Vagina (tissue), 2 donors: ENCODE measurements around the gene GRIN3A. TPM values are rescaled to one million over a fixed set of nuclear protein-coding genes. Genes with fewer than 3 reads are reported as not detected.

Experiments
- DNase-seq, 2 donors: peaks; one replicate each; pipeline ENCODE4 v3.0.0-alpha.2; 2017; ENCODE audit errors: extremely low spot score in 2 of 2
- H3K27ac ChIP-seq: fragments of 200-600 bp; sonication (generic); one replicate; pipeline ENCODE4 v1.5.1; 2019
- H3K27me3 ChIP-seq: fragments of 200-600 bp; sonication (generic); one replicate; pipeline ENCODE4 v1.5.1; 2019
- H3K36me3 ChIP-seq, 2 donors: fragments of 200-600 bp; sonication (generic); one replicate each; pipeline ENCODE4 v1.5.1; 2017 to 2019
- H3K4me1 ChIP-seq: fragments of 200-600 bp; sonication (generic); one replicate; pipeline ENCODE4 v1.5.1; 2019
- H3K4me3 ChIP-seq, 2 donors: fragments of 200-600 bp; sonication (generic); 1 replicate in 1 of 2; 2 replicates in 1 of 2; pipeline ENCODE4 v1.5.1; 2016 to 2019
- H3K9me3 ChIP-seq: fragments of 200-600 bp; sonication (generic); one replicate; pipeline ENCODE4 v1.5.1; 2019
- CTCF ChIP-seq, 3 experiments: fragments of 450-650 bp in 2 of 3; fragments of 200-600 bp in 1 of 3; sonication (generic) in 1 of 3; IDR thresholded peaks; one replicate each; pipeline ENCODE4 v1.5.1; 2017 to 2019; ENCODE audit warnings: antibody characterized with exemption in 3 of 3, mild to moderate bottlenecking in 2 of 3, moderate library complexity in 2 of 3
- POLR2A ChIP-seq, 2 donors: fragments of 450-650 bp; IDR thresholded peaks; one replicate each; pipeline ENCODE4 v1.6.1; 2017; ENCODE audit warnings: antibody characterized with exemption in 2 of 2, mild to moderate bottlenecking in 2 of 2, moderate library complexity in 2 of 2
- POLR2AphosphoS5 ChIP-seq, 2 donors: sonication (generic); formaldehyde crosslinking; IDR thresholded peaks; one replicate each; pipeline ENCODE4 v1.9.0; 2017; ENCODE audit warnings: antibody characterized with exemption in 2 of 2, mild to moderate bottlenecking in 2 of 2, low read depth in 1 of 2; ENCODE audit not compliant: insufficient read depth in 1 of 2
- intact Hi-C: fragments of 100-400 bp; cut with DNase I; formaldehyde crosslinking; loops from one replicate; pipeline ENCODE4 v1.15.1; 2023
- total RNA-seq: library from RNA; depleted of rRNA; stranded (reverse); fragments of >200 nt; gene quantifications from one replicate; pipeline ENCODE4 v1.2.3, GENCODE V29; 2016

GRIN3A gene
- total RNA-seq, 1 donor from 2014 or later: 1.5 TPM

GRCh38 chr9:101635473-101635872 lies 103.0 kb downstream of the GRIN3A start:
- no peak for DNase-seq
- no peak for TF ChIP-seq CTCF (IDR thresholded peaks at IDR 0.05)
- no peak for TF ChIP-seq POLR2A (IDR thresholded peaks at IDR 0.05)
- no peak for TF ChIP-seq POLR2AphosphoS5 (IDR thresholded peaks at IDR 0.05; ENCODE audit: insufficient read depth in 1 of 2, low read depth in 1 of 2)
- H3K4me1 ChIP-seq: no peaks in the 10 kb centered on the region
- intact Hi-C loops: no loop called here
- H3K27ac ChIP-seq: no peak overlapping the region
- no peaks in the 10 kb centered on the region for H3K36me3 ChIP-seq
- no peaks in the 10 kb centered on the region for H3K27me3 ChIP-seq
- H3K4me3 ChIP-seq: no peak overlapping the region
- no peaks in the 10 kb centered on the region for H3K9me3 ChIP-seq

- no peaks in the 10 kb centered on the region for H3K9me3 ChIP-seq
- TF ChIP-seq POLR2AphosphoS5 (IDR thresholded peaks at IDR 0.05; ENCODE audit: insufficient read depth in 1 of 2, low read depth in 1 of 2) (no peak), POLR2A (IDR thresholded peaks at IDR 0.05) (no peak), CTCF (IDR thresholded peaks at IDR 0.05) (no peak)
- no peaks in the 10 kb centered on the region for H3K27me3 ChIP-seq
- H3K4me1 ChIP-seq: no peaks in the 10 kb centered on the region
- H3K4me3 ChIP-seq: no peak overlapping the region
- no peaks in the 10 kb centered on the region for H3K36me3 ChIP-seq
- no peak overlapping the region for H3K27ac ChIP-seq
- intact Hi-C loops: no loop called here
- no peak for DNase-seq
Observed at GRCh38 chr9:101634741-101635409, 103.6 kb downstream of the GRIN3A start.

GRCh38 chr9:101632611-101633010 lies 105.8 kb downstream of the GRIN3A start:
- TF ChIP-seq POLR2AphosphoS5 (IDR thresholded peaks at IDR 0.05; ENCODE audit: insufficient read depth in 1 of 2, low read depth in 1 of 2) (no peak), POLR2A (IDR thresholded peaks at IDR 0.05) (no peak), CTCF (IDR thresholded peaks at IDR 0.05) (no peak)
- Histone ChIP-seq H3K36me3 (no peaks in the 10 kb centered on the region), H3K27ac (no peak overlapping the region), H3K27me3 (no peaks in the 10 kb centered on the region), H3K9me3 (no peaks in the 10 kb centered on the region), H3K4me1 (no peaks in the 10 kb centered on the region), H3K4me3 (no peak overlapping the region)
- intact Hi-C loops: no loop called here
- DNase-seq: no peak

- TF ChIP-seq POLR2A (IDR thresholded peaks at IDR 0.05): no peak
- no peak for TF ChIP-seq POLR2AphosphoS5 (IDR thresholded peaks at IDR 0.05; ENCODE audit: insufficient read depth in 1 of 2, low read depth in 1 of 2)
- TF ChIP-seq CTCF (IDR thresholded peaks at IDR 0.05): no peak
- intact Hi-C loops: no loop called here
- no peaks in the 10 kb centered on the region for H3K4me1 ChIP-seq
- DNase-seq: no peak
- no peaks in the 10 kb centered on the region for H3K36me3 ChIP-seq
- no peaks in the 10 kb centered on the region for H3K27me3 ChIP-seq
- H3K9me3 ChIP-seq: no peaks in the 10 kb centered on the region
- H3K4me3 ChIP-seq: no peak overlapping the region
- H3K27ac ChIP-seq: no peak overlapping the region
Observed at GRCh38 chr9:101631892-101632291, 106.6 kb downstream of the GRIN3A start.

GRCh38 chr9:101629636-101630035 lies 108.8 kb downstream of the GRIN3A start:
- no peaks in the 10 kb centered on the region for H3K27me3 ChIP-seq
- no peak overlapping the region for H3K27ac ChIP-seq
- TF ChIP-seq POLR2AphosphoS5 (IDR thresholded peaks at IDR 0.05; ENCODE audit: insufficient read depth in 1 of 2, low read depth in 1 of 2): no peak
- no peak overlapping the region for H3K4me3 ChIP-seq
- intact Hi-C loops: no loop called here
- DNase-seq: no peak
- no peaks in the 10 kb centered on the region for H3K9me3 ChIP-seq
- H3K4me1 ChIP-seq: no peaks in the 10 kb centered on the region
- H3K36me3 ChIP-seq: no peaks in the 10 kb centered on the region
